HK-2 (cell line): Measurements from ENCODE around the gene SPIRE1.
A peak's percentile ranks its signal among the peaks of the same experiment; 100 is the strongest.

ENCODE experiments used
- DNase-seq: peaks from one replicate; pipeline ENCODE4 v3.0.0-alpha.2; 2018; ENCODE audit not compliant: unreplicated experiment

Gene SPIRE1

GRCh38 chr18:12657684-12658425 lies at the start of gene SPIRE1:
TSS of gene SPIRE1 (minus strand) at chr18:12658107. CDS start at chr18:12657866, 241 bp downstream.
- peak; percentile 59 for DNase-seq

- no peak for DNase-seq
Measured at GRCh38 chr18:12703664-12704063, 45.8 kb upstream of the SPIRE1 start.

- no peak for DNase-seq
Measured at GRCh38 chr18:12703096-12703567, 45.2 kb upstream of the SPIRE1 start.

- peak; percentile 78 for DNase-seq
Measured at GRCh38 chr18:12702221-12703095, 44.6 kb upstream of the SPIRE1 start, which contains the start of the genes CEP76 and PSMG2. TSS of gene CEP76 (minus strand) at chr18:12702723. CDS start at chr18:12702548, 175 bp downstream. TSS of gene PSMG2 (plus strand) at chr18:12703042. CDS start at chr18:12703108, 66 bp downstream.

GRCh38 chr18:12701161-12701560 lies 43.3 kb upstream of the SPIRE1 start:
- DNase-seq = no peak

GRCh38 chr18:12699747-12700146 lies 41.8 kb upstream of the SPIRE1 start:
- no peak for DNase-seq

- DNase-seq = no peak
Measured at GRCh38 chr18:12694032-12694431, 36.1 kb upstream of the SPIRE1 start.

GRCh38 chr18:12692206-12692605 lies 34.3 kb upstream of the SPIRE1 start:
- no peak for DNase-seq

GRCh38 chr18:12689256-12689850 lies 31.4 kb upstream of the SPIRE1 start:
- no peak for DNase-seq

GRCh38 chr18:12686100-12686499 lies 28.2 kb upstream of the SPIRE1 start:
- no peak for DNase-seq

GRCh38 chr18:12679183-12679786 lies 21.4 kb upstream of the SPIRE1 start:
- peak; percentile 10 for DNase-seq

- no peak for DNase-seq
Measured at GRCh38 chr18:12668041-12668440, 10.1 kb upstream of the SPIRE1 start.

- no peak for DNase-seq
Measured at GRCh38 chr18:12659904-12660605, 2.1 kb upstream of the SPIRE1 start.

- peak; percentile 49 for DNase-seq
Measured at GRCh38 chr18:12658426-12659138, 675 bp upstream of the SPIRE1 start.

- peak; percentile 32 for DNase-seq
Measured at GRCh38 chr18:12656938-12657683, 796 bp downstream of the SPIRE1 start.

GRCh38 chr18:12656605-12656937 lies 1.3 kb downstream of the SPIRE1 start:
- DNase-seq = no peak

GRCh38 chr18:12654971-12655370 lies 2.9 kb downstream of the SPIRE1 start:
- DNase-seq = no peak

- no peak for DNase-seq
Measured at GRCh38 chr18:12652861-12653401, 5.0 kb downstream of the SPIRE1 start.

- no peak for DNase-seq
Measured at GRCh38 chr18:12651651-12652050, 6.3 kb downstream of the SPIRE1 start.

GRCh38 chr18:12647773-12648172 lies 10.1 kb downstream of the SPIRE1 start:
- no peak for DNase-seq
